ENCODE data around the gene MAJIN. TPM values are rescaled to one million over a fixed set of nuclear protein-coding genes. Genes with fewer than 3 reads are reported as not detected.

The MAJIN gene
- total and polyA plus RNA-seq, 9 of the 15 experiments (the other 6 are each of a cell fraction or from before 2014, with no cell fraction given) = 0.17 to 0.83 (median 0.24) TPM; not detected in 2

- TF ChIP-seq IFI16 (CRISPR knock-in tag; IDR thresholded peaks at IDR 0.05) (no peak), SETDB1 (IDR thresholded peaks at IDR 0.05; ENCODE audit: low read length) (no peak), NUFIP1 (IDR thresholded peaks at IDR 0.05; ENCODE audit: partially characterized antibody) (no peak), BDP1 (IDR thresholded peaks at IDR 0.05; ENCODE audit: insufficient read depth, insufficient read length) (no peak), PATZ1 (CRISPR knock-in tag; IDR thresholded peaks at IDR 0.05; ENCODE audit: borderline replicate concordance) (no peak), DACH1 (IDR thresholded peaks at IDR 0.05; ENCODE audit: partially characterized antibody) (peak; percentile 22), GATA2 (CRISPR knock-in tag; IDR thresholded peaks at IDR 0.05) (peak; percentile 99), ERF (CRISPR knock-in tag; IDR thresholded peaks at IDR 0.05) (peak; percentile 73; the same call in 1 of the 2 replicates), PHTF2 (CRISPR knock-in tag; IDR thresholded peaks at IDR 0.05) (no peak), GABPB1 (CRISPR knock-in tag; IDR thresholded peaks at IDR 0.05) (no peak), ZNF785 (CRISPR knock-in tag; IDR thresholded peaks at IDR 0.05) (no peak), ZNF174 (CRISPR knock-in tag; IDR thresholded peaks at IDR 0.05) (no peak), ZNF551 (CRISPR knock-in tag; IDR thresholded peaks at IDR 0.05) (no peak), NR2C2 (CRISPR knock-in tag; IDR thresholded peaks at IDR 0.05) (no peak), NR2C2 (tag; IDR thresholded peaks at IDR 0.05) (peak; percentile 21; the same call in 1 of the 2 replicates), ZNF134 (CRISPR knock-in tag; conservative IDR thresholded peaks at IDR 0.05) (no peak), SMARCA4 (IDR thresholded peaks at IDR 0.05) (peak; percentile 99), GTF2F1 (IDR thresholded peaks at IDR 0.05; ENCODE audit: low read depth, low read length) (no peak), RNF2 (IDR thresholded peaks at IDR 0.05) (peak; percentile 95), TCF7L2 (IDR thresholded peaks at IDR 0.05; ENCODE audit: low read depth, low read length) (no peak), TCF3 (CRISPR knock-in tag; IDR thresholded peaks at IDR 0.05) (peak; percentile 99), ZNF124 (CRISPR knock-in tag; IDR thresholded peaks at IDR 0.05) (no peak), TAF9B (IDR thresholded peaks at IDR 0.05; ENCODE audit: partially characterized antibody) (no peak), ZBTB8A (IDR thresholded peaks at IDR 0.05; ENCODE audit: partially characterized antibody) (no peak)
- TF ChIP-seq, protein P1, sequence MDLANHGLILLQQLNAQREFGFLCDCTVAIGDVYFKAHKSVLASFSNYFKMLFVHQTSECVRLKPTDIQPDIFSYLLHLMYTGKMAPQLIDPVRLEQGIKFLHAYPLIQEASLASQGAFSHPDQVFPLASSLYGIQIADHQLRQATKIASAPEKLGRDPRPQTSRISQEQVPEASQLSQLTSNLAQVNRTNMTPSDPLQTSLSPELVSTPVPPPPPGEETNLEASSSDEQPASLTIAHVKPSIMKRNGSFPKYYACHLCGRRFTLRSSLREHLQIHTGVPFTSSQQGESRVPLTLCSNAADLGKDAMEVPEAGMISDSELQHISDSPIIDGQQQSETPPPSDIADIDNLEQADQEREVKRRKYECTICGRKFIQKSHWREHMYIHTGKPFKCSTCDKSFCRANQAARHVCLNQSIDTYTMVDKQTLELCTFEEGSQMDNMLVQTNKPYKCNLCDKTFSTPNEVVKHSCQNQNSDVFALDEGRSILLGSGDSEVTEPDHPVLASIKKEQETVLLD (IDR thresholded peaks at IDR 0.05) = peak; percentile 88
- TF ChIP-seq, protein P2, sequence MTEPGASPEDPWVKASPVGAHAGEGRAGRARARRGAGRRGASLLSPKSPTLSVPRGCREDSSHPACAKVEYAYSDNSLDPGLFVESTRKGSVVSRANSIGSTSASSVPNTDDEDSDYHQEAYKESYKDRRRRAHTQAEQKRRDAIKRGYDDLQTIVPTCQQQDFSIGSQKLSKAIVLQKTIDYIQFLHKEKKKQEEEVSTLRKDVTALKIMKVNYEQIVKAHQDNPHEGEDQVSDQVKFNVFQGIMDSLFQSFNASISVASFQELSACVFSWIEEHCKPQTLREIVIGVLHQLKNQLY (CRISPR knock-in tag; conservative IDR thresholded peaks at IDR 0.05) = no peak
- TF ChIP-seq, protein P3, sequence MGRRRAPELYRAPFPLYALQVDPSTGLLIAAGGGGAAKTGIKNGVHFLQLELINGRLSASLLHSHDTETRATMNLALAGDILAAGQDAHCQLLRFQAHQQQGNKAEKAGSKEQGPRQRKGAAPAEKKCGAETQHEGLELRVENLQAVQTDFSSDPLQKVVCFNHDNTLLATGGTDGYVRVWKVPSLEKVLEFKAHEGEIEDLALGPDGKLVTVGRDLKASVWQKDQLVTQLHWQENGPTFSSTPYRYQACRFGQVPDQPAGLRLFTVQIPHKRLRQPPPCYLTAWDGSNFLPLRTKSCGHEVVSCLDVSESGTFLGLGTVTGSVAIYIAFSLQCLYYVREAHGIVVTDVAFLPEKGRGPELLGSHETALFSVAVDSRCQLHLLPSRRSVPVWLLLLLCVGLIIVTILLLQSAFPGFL (CRISPR knock-in tag; IDR thresholded peaks at IDR 0.05) = no peak
Measured at GRCh38 chr11:64888729-64889511, 83.0 kb downstream of the MAJIN start (continued).

Measured in K562 (cell line).